Measurements from ENCODE around the gene KRTAP3-3.

The KRTAP3-3 gene

DNA sequence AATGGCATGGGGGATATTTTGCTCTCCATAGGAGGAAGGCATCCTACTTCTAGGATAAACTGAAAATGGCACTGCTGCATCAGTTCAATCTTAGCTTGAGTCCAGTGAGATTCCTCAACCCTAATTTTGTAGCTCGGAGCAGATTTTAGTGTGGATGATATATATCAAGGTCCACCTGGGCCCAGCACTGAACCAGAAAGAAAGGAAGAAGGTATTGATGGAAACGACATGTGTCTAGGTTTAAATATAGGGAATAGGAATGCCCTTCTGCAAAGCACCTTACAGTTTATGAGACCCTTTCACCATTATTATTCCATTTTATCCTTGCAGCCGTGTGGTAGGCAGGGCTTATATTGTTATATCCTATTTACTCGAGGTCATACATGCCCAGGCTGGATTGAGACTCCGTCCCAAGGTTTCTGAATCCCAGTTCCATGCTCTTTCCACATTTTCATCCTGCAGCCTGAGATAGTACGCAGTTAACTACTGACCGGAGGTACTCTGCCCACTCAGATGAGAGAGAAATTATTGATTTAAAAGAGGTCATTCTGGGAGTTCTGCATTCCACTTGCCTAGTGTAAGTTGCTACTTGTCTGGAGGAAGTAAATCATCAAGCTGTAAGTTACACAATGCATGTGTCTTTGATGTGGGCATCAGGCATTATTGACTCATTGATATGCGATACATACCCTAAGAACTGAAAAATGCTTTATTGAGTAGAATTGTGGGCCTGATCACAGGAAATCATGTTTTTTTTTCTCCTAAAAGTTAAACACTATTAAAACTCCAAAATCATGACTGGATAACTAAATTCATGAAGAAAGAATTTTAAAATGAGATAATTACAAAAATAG, 37.3 kb downstream of the KRTAP3-3 start:
- no peak for DNase-seq

DNA sequence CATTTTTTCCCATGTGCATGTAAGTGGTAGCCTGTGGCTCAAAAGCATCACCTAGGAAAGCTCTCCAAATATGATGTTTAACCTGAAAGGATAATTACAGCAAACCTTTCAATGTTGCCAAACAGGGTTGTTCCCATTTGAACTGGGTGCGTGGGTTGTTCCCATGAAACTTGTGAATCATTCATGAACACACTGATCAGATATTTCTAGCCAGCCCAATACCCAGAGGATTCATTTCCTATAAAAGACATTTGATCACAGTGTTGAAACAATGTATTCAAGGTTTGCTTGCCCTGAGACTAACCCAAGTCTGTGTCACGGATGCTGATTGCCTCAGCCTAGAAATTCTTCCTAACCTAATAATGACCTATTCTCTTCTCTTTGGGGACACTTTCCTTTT, 40.1 kb downstream of the KRTAP3-3 start:
- no peak for DNase-seq

DNA sequence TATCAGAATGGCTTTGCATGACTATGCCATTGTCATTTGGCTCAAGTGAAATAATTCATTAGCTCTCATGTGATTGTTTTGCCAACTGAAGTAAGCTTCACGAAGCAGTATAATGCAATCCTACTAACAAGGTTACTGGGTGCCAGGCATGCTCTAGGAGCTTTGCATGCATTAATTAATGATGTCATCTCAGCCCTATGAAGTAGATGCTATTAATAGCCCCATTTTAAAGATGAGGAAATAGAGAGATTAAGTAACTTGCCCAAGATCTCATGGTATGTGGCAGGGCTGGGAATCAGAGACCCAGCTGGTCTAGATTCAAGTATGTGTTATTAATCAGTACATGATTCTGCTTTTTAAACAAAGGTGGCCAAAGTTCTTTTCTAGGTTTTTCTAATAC, 41.3 kb downstream of the KRTAP3-3 start:
- no peak for DNase-seq

DNA sequence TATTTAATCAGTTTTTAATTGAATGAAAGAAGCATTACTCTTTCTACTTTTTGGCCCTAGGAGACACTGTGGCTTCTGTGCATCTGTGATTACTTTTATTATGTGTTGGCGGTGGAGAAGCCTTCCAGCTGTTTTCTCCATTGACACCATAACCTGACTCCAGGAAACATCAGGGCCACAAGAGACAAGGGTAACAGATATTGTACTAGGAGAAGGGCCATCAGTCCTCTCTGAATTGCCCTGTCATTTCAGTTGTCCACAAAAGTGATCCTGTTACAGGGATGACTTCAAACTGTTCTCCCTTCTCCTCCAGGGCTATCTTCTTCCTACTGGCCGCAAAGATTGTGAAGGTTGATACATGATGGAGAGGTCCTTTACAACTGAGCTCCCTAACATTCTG, 41.8 kb downstream of the KRTAP3-3 start:
- DNase-seq = no peak

DNA sequence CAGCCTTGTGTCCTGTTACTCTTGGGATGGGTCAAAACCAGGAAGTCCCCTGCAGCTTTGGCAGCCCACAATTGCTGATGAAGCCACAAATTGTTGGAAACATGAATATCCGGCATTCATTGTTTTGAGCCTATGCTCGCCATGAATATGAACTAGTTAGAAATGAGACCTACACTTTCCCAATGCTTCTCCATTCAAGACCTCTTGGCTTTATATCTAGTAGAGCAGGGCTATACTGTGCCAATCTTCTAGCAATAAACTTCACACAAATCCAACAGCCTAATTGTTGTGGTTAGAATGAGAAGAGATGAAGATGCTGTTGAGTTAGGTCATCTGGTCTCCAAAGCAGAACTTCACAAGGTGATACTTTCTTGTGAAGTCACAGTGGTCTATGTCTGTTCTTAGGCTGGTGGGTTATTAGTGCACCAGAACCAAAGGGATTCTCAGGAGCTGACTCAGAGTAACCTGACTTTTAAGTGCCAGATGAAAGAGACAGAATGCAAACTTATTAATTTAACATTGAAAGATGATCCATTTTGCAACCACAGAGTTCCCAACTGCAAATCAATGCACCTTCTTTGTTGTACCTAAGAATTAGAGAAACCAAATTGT, 42.8 kb downstream of the KRTAP3-3 start:
- DNase-seq = no peak

DNA sequence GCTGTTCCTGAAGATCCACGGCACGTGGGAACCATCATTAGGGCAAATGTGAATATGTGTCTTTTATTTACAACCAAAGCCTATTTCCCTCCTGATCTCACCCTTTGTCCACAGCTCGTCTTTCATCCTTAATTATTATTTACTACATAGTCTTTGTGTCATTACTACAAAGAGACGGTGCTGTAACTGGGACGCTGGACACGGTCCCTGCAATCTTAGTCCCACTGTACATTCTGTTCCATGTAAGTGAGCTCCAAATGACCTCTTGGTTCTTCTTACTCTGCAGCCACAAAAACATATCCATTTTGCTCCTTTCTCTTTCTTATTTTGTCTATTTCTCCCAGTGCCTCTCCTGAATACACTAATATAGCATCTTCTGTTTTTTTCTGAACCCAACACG, 43.8 kb downstream of the KRTAP3-3 start:
- no peak for DNase-seq

DNA sequence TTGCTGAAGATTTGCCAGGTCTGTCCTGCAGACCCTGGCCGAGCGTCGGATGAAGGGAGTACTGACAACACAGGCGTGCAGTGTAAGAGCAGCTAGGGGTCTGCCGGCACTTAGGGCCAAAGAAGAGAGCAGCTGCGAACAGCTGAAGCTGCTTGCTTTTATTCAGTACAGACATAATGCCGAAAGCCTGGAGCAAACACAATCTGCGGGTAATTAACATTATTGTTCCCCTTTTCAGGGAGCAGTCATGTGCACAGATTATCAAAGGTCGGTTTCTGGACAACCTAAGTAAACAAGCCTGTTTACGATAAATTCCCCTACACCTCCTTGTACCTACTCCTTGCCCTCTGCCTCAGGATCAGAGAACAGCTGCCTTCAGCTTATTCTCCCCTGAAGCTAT, 44.5 kb downstream of the KRTAP3-3 start:
- DNase-seq = no peak

DNA sequence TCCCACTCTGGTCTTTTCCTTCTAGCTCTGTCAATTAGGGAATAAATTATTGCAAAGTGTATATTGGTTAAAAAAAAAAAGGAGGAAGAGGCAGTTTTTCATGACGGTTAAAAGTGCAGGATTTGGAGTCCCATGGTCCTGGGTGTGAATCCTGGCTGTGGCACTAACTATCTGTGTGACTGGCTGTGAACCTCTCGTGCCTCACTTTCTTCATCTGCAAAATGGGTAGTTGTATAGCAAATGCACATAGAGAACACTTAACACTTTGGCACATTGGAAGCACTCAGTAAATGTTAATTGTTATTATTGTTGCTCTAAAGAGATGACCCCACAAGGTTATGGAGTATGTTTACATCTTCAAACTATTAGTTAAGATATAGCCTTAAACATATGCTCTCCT, 46.0 kb downstream of the KRTAP3-3 start:
- no peak for DNase-seq

DNA sequence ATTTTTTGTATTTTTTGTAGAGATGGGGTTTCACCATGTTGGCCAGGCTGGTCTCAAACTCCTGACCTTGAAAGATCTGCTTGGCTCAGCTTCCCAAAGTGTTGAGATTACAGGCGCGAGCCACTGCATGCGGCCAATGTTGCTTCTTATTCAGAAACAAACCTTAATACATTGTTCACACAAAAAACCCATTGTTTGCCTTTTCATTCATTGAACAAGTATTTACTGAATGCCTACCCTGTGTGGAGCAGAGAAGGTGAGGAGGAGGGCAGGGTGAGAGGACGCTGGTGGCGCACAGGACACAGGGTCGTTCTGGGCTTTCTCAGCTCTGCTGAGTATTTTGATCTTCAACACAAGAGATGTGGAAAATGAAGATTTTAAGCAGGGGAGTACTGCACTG, 48.5 kb downstream of the KRTAP3-3 start:
- DNase-seq = no peak

DNA sequence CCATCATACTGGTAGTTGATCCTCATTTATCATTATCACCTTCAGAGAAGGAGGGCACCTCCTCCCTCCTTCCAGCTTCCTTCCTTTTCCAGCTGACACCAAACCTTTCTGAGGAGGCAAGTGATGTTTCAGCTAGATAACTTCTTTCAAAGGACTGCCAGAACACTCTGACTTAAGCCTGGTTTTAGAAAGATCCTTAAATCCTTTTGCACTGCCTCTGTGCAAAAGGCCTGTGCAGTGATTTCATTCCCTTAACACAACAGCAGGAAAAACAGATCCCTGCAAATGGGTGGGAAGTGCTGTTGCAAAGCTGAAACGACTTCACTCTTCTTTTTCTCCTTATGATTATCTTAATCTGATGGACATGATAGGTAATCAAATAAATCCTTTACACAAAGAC, 49.4 kb downstream of the KRTAP3-3 start:
- no peak for DNase-seq

All from DMS 273 treated with DMSO at 0.1 percent for 48 hours (cell line).